ENCODE data around the gene BCAS4.

DNA sequence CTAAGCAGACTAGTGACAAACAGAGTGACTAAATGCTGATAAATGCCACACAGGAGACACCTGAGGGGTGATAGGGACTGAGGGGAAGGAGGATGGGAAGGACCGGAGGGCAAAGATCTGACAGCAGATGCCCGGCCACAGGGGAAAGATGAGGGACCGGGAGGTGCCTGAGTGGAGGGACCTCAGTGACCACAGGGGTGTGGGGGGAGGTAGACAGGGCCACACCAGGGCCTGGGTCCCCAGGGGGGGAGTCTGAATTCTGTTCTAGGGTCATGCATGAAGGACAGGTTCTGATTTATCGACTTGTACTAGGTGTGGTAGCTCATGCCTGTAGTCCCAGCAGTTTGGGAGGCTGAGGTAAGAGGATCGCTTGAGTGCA, 6.9 kb downstream of the BCAS4 start:
- no peak for TF ChIP-seq ZNF174 (tag by site-specific recombination; IDR thresholded peaks at IDR 0.05)
- TF ChIP-seq, protein P1, sequence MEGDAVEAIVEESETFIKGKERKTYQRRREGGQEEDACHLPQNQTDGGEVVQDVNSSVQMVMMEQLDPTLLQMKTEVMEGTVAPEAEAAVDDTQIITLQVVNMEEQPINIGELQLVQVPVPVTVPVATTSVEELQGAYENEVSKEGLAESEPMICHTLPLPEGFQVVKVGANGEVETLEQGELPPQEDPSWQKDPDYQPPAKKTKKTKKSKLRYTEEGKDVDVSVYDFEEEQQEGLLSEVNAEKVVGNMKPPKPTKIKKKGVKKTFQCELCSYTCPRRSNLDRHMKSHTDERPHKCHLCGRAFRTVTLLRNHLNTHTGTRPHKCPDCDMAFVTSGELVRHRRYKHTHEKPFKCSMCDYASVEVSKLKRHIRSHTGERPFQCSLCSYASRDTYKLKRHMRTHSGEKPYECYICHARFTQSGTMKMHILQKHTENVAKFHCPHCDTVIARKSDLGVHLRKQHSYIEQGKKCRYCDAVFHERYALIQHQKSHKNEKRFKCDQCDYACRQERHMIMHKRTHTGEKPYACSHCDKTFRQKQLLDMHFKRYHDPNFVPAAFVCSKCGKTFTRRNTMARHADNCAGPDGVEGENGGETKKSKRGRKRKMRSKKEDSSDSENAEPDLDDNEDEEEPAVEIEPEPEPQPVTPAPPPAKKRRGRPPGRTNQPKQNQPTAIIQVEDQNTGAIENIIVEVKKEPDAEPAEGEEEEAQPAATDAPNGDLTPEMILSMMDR (tag by site-specific recombination; IDR thresholded peaks at IDR 0.05) = no peak
- no peak for TF ChIP-seq ZNF514 (tag by site-specific recombination; IDR thresholded peaks at IDR 0.05)
- TF ChIP-seq ZBTB1 (tag by site-specific recombination; IDR thresholded peaks at IDR 0.05) = no peak
- TF ChIP-seq ZFP3 (tag by site-specific recombination; IDR thresholded peaks at IDR 0.05; ENCODE audit: low read depth) = no peak
- TF ChIP-seq MYNN (tag by site-specific recombination; IDR thresholded peaks at IDR 0.05; ENCODE audit: borderline replicate concordance) = no peak
- TF ChIP-seq, protein P2, sequence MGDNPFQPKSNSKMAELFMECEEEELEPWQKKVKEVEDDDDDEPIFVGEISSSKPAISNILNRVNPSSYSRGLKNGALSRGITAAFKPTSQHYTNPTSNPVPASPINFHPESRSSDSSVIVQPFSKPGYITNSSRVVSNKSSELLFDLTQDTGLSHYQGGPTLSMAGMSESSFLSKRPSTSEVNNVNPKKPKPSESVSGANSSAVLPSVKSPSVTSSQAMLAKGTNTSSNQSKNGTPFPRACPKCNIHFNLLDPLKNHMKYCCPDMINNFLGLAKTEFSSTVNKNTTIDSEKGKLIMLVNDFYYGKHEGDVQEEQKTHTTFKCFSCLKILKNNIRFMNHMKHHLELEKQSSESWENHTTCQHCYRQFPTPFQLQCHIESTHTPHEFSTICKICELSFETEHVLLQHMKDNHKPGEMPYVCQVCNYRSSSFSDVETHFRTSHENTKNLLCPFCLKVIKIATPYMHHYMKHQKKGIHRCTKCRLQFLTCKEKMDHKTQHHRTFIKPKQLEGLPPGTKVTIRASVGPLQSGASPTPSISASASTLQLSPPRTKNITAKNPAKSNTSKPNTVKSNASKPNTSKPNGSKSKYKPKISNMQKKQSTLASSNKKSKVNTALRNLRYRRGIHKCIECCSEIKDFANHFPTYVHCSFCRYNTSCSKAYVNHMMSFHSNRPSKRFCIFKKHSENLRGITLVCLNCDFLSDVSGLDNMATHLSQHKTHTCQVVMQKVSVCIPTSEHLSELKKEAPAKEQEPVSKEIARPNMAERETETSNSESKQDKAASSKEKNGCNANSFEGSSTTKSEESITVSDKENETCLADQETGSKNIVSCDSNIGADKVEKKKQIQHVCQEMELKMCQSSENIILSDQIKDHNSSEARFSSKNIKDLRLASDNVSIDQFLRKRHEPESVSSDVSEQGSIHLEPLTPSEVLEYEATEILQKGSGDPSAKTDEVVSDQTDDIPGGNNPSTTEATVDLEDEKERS (tag by site-specific recombination; IDR thresholded peaks at IDR 0.05) = no peak
- TF ChIP-seq ZBTB8A (tag by site-specific recombination; IDR thresholded peaks at IDR 0.05) = no peak
- TF ChIP-seq ZNF561 (tag by site-specific recombination; IDR thresholded peaks at IDR 0.05; ENCODE audit: borderline replicate concordance) = no peak
- no peak for TF ChIP-seq ZNF138 (tag by site-specific recombination; IDR thresholded peaks at IDR 0.05; ENCODE audit: borderline replicate concordance)
- TF ChIP-seq SETDB1 (IDR thresholded peaks at IDR 0.05; ENCODE audit: insufficient read length, low read length) = no peak
- no peak for TF ChIP-seq SP7 (tag by site-specific recombination; IDR thresholded peaks at IDR 0.05)
- TF ChIP-seq ZNF140 (tag by site-specific recombination; IDR thresholded peaks at IDR 0.05) = no peak
